ENCODE data around the gene CUL2.

The CUL2 gene

DNA sequence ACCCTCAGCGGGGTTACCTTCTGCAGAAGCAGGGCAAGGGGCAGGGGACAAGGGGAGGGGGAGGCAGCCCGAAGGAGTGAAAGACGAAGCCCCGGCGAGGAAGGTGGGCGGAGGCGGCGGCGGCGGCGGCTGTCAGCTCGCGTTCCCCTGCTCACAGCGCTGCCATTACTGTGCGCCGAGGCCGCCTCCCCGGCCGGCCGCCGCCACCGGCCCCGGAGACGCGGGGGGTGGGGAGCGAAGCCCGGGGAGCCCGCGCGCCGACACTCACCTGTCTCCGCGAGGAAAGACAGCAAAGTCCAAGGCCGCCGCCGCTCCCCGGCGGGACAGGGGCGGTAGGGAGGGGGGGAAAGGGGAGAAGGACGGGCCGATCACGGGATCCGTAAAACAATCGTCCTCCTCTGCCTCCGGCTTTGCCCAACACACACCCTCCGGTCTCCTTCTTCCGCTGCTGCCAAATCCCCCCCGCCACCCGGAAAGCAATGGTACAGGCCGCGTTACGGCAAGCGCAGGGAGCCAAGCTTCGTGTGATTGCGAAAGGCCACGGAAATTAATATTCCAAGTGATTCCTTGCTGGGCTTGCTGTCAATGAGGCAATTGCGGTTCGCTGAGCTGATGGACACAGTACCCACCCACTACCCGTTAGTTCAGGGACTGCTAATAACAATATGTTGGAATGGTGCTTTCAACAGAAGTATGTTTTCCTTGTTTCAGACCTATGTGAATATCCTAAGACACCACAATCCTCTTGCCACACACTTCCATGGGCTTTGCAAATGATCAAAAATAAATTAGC is at the start of gene CUL2:
CUL2 (minus strand) TSS at position 180 of the 793 bp plus-strand sequence. CDS start 19,024 bp downstream, outside the sequence.
- DNase-seq (ENCODE audit: low read depth in 3 of 3, low spot score in 1 of 3) = peak; percentile 76 to 81 (median 79)

DNA sequence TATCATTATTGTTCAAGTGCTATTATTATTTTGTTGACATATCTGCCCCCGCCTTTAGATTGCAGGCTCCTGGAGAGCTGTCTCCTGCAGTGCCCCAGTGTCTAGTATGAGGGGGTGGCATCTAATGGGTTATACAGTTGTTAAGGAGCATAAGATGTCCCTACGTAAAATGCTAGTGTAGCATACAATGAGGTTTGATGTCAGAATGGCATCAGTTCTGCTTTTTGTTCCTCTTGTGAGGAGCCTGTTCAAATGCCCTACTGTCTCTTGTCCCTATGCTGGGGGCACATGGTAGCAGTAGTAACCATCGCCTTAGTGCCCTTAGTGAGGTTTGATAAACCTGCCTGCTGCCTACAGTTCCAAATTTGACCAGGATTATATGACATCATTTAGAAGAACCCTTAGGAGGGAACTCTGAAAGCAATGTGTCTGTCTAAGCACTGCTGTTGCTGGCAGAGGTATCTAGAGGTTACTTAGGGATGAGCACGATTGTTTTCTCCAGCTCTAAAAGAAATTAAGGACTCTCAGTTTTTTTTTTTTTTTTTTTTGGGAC is 46.2 kb upstream of the CUL2 start:
- no peak for DNase-seq (ENCODE audit: low read depth in 3 of 3, low spot score in 1 of 3)

DNA sequence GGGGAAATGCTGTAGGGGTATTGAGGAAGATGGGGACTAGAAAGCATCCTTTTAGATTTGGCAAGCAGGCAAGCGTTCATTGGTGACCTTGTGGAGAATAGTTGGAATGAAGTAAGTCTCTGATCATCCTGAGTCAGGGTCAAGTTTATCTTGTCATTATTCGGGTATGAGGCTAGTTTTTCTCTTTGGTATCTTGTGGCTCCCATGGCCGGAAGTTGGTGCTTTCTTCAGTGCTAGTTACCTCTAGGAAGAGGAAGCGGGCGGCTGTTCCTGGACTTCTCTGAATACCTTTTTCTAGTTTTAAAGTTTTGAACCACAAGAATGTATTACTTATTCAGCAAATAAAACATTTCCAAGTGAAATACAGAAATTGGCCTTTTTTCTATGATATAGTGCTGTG is 45.7 kb upstream of the CUL2 start:
- DNase-seq (ENCODE audit: low read depth in 3 of 3, low spot score in 1 of 3) = no peak

DNA sequence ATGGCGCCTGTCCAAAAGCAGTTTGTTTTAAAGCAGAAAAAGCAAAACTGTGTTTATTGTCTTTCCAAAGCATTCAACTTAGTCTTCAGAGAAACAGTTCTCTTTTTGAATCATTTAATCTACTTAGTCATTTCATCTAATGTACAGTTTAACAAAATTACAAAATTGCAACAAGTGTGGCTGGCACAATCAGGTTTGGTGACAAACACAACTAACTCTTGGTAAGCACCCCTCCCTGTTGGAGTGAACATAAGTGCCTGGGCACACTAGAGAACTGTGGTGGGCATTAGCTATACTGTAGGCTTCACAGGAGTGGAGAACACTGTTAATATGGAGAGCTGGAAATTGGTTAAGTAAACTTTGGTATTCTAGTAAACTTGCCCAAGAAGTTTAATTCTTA is 43.4 kb upstream of the CUL2 start:
- DNase-seq (ENCODE audit: low read depth in 3 of 3, low spot score in 1 of 3) = no peak

DNA sequence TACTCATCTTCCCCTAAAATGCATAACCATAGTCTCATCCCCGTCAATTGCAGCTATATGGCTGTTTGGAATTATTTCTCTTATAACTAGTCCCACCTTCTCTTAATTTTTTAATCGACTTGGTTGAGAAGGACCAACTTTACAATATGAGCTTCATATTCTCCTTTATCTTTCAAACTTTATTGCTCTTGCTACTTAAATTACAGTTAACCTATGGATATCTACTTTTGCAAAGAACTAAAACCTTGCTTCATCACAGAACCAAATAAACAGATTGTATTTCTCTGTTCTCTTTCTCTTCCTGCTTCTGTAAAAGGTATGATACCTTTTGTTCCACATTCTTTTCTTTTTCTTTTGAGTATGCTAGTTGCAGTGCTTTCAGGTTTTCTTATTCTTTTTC is 42.6 kb upstream of the CUL2 start:
- DNase-seq (ENCODE audit: low read depth in 3 of 3, low spot score in 1 of 3) = no peak

DNA sequence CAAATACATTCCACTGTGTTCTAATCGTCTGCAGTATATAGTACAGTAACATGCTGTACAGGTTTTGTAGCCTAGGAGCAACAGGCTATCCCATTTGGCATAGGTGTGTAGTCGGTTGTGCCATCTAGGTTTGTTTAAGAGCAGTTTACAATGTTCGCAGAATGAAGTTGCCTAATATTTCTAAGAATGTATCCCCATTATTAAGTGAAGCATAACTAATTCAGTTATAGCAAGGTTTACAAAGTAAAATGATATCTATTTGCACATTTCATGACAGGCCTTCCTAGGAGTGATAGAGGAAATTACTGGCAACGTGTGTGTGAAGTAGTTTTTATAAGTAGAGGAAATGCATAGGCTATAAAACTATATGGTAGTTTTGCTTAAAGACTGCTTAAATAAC is 40.5 kb upstream of the CUL2 start:
- DNase-seq (ENCODE audit: low read depth in 3 of 3, low spot score in 1 of 3) = no peak

DNA sequence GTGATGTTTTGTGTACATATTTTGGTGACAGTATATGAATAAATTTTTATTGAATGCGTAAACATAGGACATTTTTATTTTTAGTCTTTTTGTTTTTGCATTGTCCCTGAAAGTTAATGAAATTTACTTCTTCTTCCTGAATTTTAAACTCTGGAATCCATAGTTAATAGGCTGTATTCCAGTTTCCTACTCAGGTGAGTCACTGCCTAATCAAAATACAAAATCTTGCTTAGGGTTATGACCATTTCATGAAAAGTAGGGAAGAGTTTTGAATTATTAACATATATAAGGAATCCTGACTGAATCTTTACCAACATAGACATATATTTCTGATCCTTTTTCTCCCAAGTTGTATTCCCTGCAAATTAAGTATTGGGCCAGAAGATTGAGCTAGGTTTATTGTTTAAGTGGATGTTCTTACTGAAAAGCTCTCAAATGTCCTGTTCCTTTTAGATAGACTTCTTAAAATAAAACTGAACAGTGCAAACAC is 39.1 kb upstream of the CUL2 start:
- no peak for DNase-seq (ENCODE audit: low read depth in 3 of 3, low spot score in 1 of 3)

DNA sequence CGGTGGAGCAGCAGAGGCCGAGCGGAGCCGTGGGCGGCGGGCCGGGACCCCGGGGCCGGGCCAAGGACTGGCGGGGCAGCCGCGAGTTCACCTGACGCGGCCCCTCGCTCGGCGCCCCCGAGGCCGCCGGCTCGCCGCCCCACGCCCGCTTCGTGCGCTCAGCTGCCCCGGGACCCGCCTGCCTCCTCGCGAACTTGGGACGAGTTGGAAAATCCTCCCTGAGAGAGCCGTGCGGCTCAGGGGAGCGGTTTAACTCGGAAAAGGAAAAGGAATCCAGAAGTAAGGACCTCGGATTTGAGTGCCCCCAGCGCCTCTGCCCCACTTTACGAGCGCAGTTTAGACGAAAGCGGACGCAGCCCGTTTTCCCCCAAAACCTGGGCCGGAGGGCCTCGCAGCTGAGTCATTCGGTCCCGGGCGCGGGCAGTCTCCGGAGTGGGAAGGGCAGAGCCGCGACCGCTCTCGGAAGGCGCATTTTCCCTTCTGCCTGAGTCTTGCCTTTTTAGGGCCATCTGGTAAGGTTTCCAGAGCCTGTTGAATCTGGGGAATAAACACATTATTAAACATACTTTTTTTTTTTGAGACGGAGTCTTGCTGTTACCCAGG is 37.2 kb upstream of the CUL2 start:
- DNase-seq (ENCODE audit: low read depth in 3 of 3, low spot score in 1 of 3) = peak; percentile 20 to 46 (median 30)

DNA sequence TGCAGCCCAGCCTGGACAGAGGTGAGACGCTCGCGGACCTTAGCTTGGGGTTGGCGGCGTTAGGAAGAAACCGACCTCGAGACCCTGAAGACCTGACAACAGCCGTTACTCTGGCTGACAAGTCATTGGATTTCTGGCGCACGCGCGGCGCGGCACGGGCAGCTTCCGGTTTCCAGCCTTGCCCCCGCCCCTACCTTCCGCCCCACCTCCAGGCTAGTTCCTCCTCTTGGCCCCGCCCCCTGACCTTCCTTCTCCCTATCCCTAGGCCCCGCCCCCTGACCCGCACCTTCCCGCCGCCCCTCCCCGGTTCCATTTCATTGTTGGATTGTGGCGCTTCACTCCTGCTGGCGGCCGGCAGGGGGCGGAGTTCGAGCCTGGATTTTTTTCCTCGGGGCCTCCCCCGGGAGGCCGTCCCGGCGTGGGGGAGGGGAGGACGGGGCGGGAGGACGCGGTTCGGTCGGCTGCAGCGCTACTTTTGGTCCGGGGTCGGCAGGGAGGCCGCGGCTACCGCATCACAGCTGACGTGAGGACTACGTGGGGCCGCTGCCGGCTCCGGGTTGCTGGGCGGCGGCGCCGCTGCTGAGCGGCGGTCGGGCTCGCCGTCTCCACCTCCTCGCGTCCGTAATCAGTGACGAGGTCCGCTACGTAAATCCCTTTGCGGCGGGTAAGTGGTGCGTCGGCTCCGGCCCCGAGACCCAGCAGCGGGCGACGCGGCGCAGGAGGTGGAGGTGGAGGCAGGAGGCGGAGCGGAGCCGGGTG is 36.6 kb upstream of the CUL2 start, which contains the start of gene CREM:
CREM (plus strand) TSS at position 317 of the 759 bp plus-strand sequence. CDS start 10,990 bp downstream, outside the sequence.
- peak; percentile 99 to 100 (median 99) for DNase-seq (ENCODE audit: low read depth in 3 of 3, low spot score in 1 of 3)

DNA sequence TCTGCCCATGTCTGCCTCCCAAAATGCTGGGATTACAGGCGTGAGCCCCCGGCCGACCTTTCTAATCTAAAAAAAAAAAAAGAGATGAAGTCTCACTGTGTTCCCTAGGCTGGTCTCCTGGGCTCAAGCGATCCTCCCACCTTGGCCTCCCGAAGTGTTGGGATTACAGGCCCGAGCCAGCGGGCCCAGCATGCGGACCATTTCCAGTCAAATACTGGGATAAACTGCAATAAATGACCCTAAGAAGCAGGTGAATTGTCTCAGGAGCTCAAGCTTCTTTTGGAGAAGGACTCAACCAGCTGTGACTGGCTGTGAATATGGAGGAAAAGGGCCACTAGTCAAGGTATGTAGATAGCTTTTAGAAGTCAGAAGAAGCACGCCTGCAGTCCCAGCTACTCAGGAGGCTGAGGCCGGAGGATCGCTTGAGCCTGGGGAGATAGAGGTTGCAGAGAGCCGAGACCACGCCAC is 36.0 kb upstream of the CUL2 start:
- DNase-seq (ENCODE audit: low read depth in 3 of 3, low spot score in 1 of 3) = no peak

DNA sequence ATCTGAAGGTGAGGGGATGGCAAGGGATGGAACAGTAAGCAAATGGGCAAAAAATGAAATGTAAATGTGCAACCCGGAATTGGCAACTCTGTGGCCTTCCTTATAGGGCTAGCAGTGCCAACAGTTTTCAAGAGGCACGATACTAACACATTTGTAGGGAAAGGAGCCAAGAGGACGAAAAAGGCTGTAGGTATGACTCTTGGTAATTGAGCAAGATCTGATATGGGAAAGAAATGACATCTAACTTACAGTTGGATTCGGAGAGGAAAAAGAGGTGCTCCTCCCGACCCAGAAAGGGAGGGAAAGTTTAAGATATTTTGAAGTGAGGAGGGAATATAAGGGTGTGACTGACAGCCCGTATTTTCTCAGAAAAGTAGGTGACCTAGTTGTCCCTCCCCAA is 34.4 kb upstream of the CUL2 start:
- DNase-seq (ENCODE audit: low read depth in 3 of 3, low spot score in 1 of 3) = no peak

DNA sequence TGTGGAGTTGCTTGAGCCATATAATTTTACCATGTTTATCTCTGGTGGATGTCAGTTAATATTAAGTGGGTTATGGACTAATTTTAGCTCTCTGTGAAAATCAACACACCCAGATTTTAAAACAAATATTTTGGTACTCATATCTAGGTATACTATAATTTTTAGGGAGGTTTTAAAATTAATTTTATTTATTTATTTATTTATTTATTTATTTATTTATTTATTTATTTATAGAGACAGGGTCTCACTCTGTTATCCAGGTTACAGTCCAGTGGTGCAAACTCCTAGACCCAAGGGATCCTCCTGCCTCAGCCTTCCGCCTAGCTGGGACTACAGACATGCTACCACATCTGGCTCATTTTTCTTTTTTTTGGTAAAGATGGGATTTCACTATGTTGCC is 29.2 kb upstream of the CUL2 start:
- no peak for DNase-seq (ENCODE audit: low read depth in 3 of 3, low spot score in 1 of 3)

DNA sequence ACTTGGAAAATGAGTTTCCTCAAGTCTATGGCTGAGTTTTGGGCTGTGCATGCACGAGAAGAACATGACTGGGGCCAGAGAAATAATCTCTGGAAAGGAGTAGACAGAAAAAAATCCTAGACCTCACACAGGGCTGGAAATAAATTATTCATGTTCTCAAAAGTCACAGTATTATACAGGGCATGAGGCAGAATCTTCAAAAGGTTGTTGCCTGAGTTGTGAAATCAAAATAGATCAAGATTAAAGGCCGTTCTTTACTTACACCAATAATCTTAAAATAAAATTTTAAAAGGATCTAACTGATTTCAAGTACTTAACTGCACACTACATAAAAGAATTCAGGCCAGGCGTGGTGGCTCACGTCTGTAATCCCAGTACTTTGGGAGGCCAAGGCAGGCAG is 22.4 kb upstream of the CUL2 start:
- DNase-seq (ENCODE audit: low read depth in 3 of 3, low spot score in 1 of 3) = no peak

DNA sequence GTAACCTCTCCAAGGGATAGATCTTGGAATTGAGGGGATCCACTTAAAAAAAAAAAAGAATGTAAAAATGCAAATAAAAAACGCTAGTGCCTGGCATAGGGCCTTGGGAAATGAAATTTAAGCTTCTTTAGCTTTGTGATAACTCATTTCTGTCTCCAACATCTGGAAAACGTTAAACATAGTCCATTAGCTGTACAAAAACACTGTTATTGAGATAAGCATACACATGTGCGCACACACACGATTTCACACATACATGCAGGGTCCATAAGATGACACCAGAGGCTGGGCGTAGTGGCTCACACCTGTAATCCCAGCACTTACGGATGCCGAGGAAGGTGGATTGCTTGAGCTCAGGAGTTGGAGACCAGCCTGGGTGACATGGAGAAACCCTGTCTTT is 13.7 kb upstream of the CUL2 start:
- DNase-seq (ENCODE audit: low read depth in 3 of 3, low spot score in 1 of 3) = no peak

DNA sequence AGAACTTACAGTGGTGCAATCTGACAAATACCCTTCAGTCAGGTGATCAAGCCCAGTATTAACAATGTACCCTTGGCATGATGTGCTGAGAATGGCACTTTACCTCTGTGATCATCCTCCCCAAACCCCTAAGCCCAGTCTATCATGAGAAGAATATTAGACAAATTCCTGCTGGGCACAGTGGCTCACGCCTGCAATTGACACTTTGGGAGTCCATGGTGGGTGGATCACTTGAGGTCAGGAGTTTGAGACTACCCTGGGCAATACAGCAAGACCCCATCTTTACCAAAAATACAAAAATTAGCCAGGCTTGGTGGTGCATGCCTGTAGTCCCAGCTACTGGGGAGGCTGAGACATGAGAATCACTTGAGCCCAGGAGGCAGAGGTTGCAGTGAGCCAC is 7.4 kb upstream of the CUL2 start:
- DNase-seq (ENCODE audit: low read depth in 3 of 3, low spot score in 1 of 3) = no peak

DNA sequence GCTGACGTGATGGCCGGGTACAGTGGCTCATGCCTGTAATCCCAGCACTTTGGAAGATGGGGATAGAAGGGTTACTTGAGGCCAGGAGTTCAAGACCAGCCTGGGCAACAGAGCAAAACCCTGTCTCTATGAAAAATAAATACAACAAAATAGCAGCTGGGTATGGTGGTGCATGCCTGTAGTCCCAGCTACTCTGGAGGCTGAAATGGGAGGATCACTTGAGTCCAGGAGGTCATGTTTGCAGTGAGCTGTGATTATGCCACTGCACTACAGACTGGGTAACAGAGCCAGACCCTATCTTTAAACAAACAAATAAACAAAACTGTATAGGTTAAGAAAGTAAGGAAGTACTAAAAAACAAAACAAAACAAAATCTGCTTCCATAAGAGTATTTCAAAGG is 6.2 kb upstream of the CUL2 start:
- no peak for DNase-seq (ENCODE audit: low read depth in 3 of 3, low spot score in 1 of 3)

DNA sequence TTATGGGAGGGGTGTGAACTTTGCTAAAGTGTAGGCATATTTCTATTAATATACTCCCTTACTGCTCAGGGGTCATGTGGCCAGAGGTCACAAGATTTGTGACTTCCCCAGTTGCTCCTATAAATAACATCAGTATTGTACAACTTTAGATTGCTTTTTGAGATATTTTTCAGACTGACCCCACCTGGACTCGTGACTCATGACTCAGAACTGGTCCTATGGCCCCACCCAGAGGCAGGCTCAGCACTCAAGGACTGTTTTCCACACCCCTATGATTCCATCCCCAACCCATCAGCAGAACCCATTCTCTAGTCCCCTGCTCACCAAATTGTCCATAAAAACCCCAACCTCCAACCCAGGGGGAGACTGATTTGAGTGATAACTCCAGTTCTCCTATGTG is 2.7 kb upstream of the CUL2 start:
- DNase-seq (ENCODE audit: low read depth in 3 of 3, low spot score in 1 of 3) = no peak

DNA sequence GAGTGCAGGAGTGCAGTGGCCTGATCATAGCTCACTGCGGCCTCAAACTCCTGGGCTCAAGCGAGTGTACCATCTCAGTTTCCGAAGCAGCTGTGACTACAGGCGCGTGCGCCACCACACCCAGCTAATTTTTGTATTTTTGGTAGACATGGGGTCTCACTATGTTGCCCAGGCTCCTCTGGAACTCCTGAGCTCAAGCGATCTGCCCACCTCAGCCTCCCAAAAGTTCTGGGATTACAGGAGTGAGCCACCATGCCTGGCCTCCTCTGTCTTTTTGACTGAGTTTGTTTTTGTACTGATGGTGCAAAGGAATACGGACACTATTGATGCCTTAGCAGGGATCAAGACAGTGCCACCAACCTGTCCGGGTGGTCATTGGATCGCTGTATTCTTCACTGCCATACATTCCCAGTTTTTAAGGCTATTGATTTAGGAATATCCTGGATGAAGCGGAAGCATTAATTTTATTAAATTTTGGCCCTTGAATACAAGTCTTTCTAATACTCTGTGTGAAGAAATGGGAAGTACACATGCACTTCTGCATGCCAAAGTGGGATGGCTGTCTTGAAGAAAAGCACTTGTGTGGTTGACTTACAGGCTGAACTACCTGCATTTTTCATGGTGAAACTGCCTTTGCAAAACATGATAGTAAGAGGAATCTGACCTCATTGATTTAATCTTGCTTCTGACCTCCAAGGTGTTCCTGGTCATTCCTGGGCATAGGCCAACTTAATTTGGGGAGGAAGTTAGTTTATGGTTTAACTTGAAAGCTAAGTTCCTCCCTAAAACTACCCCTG is 2.1 kb upstream of the CUL2 start:
- no peak for DNase-seq (ENCODE audit: low read depth in 3 of 3, low spot score in 1 of 3)

DNA sequence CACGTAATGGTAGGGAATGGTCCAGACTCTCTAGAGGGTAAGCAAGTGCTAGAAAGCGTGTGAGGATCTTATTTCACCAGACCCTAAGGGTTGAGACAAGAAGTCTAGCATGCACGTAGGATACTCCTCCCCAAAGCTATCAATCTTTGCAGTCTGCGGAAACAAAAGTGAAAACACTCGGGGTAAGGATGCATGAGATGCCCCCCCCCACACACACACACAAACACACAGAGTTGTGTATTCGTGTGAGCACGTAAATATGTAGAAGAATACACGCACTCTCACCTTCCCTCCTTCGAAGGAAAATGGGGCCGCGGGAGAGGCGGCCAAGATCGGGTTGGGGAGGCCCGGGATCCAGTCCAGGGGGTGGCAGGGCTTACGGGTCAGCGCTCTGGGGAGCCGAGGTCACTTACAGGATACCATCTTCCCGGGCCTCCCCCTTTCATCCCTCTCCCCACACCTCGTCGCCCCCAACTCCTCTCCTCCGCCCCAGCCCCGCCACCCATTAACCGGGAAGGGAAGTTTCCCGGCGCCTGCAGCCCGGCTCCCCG is 455 bp downstream of the CUL2 start:
- peak in 1 of 3 donors; percentile 8 for DNase-seq (ENCODE audit: low read depth in 3 of 3, low spot score in 1 of 3)

DNA sequence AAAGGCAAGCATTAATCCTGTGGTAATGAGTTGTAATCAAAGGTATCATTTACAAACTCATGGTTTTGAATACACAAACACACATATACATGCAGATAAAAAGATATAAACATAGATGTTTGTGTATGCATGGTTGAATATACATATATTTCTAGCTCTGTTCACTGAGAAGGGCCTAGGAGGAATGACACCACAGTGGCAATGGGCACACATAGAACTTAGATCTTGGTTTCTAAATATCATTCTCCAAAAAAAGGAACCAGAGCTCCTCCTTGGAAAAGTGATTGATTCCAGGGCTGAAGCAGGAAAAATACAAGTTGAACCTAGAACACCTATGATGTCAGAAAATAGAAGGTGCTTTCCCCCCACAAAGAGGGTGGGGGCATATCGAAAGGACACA is 6.9 kb downstream of the CUL2 start:
- DNase-seq (ENCODE audit: low read depth in 3 of 3, low spot score in 1 of 3) = no peak

All from stimulated activated CD4-positive, alpha-beta T cell treated with anti-CD3 and anti-CD28 coated beads, TNF-alpha, amount 100 ng/mL, for 1 hour (primary cell).